CD4-positive, alpha-beta T cell treated with Interleukin-17A for 4 hours (primary cell): ENCODE measurements around the gene CLEC7A.
A peak's percentile ranks its signal among the peaks of the same experiment; 100 is the strongest.

ENCODE experiments used
- DNase-seq: peaks from one replicate; pipeline ENCODE4 v3.0.0-alpha.2; 2020; ENCODE audit warnings: mixed read lengths

Gene CLEC7A

DNA sequence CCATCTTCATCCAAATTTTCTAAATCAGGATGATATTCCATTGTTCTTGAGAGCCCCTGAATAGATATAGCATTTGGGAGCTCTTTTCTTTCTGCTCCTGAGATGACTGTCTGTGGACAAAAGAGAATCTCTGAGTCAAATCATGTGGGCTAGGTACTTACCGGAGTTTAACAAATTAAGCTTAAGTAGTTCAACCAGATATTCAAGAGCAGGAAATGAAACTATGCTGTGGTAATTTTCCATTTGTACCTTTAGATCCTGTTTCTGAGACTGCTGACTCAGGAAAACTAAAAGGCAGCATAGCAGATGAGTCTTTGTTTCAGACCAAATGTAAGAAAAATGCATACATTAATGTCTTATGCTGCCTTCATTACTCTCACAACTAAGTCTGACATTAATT is at the start of gene CLEC7A:
Gene CLEC7A (minus strand): TSS at position 158 of the 400 bp plus-strand sequence. CDS start 117 bp downstream, at position 41.
- DNase-seq = no peak

DNA sequence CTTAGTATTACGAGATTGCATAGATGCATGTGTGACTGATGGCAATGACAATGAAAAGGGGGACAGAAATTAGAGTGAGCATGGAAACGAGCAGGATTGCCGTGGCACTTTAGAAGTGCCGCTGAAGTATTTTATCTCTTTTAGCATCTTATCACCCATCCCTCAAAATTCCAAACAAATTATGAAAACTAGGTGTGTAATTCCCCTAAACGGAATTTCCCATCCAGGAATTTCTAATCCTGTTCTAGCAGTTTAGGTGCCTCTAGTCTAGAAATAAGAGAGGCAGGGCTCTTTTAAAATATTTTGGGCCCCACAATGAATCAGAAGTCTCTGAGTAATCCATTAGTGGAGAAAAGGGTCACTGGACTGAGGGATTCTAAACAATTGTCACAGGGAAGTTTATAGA is 49.8 kb upstream of the CLEC7A start:
- DNase-seq = no peak

DNA sequence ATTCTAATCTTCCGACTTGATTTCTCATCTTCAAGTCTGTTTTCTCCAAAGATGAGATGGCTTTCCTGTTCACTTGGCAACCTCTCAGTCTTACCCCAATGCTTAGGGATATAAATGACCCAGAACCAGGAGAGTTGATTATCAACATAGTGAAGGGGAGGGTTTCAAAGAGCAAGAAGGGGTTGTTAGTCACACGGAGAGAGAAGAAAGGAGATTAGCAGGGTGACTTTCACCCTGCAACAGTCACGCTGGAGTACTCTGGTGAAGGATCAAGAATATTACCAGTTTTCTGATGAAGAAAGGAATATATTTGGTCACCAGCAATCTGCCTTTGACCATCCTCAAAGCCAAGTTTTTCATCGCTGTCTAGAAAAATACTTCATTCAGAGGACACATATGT is 48.8 kb upstream of the CLEC7A start, which contains the start of gene TMEM52B:
Gene TMEM52B (plus strand): TSS at position 212 of the 400 bp plus-strand sequence. CDS start 543 bp downstream, outside the sequence.
- no peak for DNase-seq

DNA sequence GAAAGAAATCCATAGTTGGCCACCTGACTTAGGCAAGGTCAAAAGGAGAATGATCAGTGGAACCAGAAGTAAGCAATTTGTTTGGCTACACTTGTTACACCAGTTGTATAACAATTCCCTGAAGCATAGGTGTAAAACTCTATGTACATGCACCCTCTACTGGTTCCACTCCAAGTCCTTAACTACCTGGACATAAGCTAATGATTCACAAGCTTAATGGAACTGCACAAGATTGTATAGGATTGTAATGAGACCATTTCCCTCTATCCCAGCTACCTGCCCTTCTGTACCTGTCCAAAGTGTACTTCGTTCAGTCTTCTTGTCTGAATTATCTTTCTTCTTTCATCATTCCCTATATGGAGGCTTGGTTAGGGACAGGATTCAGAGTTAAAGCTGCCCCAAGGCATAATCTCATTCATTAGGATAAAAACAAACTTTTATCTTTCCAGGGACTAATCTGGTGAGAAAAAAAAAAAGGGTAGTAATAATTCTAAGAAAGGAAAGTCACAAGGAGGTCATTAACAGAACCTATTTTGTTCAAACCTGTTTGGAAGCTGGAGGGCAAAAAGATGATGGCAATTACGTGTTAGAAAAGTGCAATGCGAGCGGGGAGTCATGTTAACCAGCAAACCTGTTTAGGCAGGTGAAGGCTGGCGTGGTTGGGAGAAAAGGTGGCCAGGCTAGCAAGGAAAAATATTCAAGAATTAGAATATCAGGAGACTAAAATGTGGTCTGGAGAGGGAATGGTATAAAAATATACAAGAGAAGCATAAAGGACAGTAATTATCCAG is 46.0 kb upstream of the CLEC7A start:
- DNase-seq = no peak

DNA sequence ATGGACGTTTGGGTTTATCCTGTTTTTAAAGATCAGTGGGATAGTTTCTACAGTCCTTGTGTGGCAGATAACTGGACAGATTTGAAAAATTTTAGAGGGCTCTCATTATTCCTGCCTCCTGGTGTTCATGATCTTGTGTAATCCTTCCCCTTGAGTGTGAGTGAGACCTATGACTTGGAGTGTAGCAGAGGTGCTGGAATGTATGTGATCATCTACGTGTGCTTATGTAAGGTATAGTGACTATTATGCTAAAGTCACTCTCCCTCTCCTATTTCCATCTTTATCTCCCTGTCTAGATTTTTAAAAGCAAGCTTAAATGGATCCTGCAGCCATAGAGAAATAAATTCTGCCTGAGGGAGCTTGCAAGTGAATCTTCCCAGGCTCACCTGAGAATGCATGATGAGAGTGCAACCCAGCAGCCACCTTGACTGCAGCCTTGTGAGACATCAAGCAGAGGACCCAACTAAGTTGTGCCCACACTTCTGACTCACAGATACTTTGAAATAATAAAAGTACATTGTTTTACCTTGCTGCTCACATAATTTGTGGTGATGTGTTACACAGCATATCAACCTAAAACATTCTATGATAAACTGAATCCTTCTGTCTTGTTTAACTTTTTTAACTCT is 45.1 kb upstream of the CLEC7A start:
- DNase-seq = no peak

DNA sequence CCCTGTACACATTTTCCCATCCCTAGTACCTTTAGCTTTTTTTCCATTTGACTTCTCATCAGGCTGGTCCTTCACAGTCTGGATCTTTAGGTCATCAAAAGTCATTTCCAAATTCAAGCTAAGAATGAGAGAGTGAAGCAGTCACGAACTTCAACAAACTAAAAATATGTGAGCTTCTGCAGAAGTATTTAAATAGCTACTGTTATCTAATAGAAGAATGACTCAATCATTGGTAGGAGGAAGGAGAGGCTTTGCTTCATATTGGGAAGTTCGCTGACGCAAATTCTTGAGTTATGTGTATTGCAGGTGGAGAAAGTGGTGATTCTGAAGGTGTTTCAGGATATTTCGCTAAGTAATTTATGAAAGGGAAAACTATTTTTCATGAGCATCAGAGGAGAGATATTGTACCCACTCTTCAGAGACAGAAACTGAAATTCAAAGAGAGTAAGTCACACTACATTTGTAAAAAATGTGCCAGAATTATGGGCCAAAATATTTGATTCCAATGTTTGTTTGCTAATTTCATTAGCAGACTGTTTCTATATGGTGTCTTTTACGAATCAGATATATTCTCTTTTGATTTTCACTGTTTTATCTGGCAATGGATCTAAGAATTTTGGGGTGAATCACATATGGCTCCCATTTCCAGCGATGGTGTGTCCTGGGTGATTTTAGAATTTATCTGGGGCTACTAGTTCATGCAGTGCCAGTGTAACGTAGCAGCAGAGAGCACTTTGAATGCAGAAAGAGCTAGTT is 42.2 kb upstream of the CLEC7A start, which contains the start of gene OLR1:
Gene OLR1 (minus strand): TSS at position 160 of the 756 bp plus-strand sequence. CDS start 55 bp downstream, at position 105.
- no peak for DNase-seq

DNA sequence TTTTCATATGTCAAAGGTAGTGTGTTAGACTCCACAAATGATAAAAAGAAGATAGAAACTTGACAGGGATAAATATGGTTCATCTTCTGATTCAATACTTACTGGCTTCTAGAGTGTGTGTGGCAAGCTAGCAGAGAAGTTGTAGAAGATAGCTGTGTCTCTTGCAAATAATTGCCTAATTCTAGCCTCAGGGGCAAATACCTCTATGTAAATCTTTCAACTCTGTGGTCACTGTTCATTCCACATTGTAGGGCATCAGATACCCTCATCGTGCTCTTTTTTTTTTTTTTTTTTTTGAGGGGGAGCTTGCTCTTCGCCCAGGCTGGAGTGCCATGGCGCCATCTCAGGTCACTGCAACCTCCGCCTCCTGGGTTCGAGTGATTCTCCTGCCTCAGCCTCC is 40.2 kb upstream of the CLEC7A start:
- DNase-seq = no peak

DNA sequence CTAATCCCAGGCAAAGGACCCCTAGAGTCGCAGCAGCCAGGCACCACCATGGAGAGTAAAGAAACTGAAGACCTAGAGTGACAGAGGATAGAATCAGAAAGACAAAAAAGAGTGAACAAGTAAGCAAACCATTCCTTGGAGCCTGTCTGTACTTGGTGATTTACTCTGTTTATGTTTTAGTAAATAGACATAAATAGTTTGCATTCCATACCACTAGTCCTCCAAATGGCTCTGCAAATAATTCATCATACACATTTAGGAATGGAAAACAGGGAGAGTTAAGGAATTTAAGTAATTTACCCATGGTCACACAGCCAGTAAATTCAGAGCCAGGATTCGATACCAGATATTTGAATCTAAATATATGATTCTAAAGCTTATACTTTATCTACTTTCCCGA is 39.1 kb upstream of the CLEC7A start:
- no peak for DNase-seq

DNA sequence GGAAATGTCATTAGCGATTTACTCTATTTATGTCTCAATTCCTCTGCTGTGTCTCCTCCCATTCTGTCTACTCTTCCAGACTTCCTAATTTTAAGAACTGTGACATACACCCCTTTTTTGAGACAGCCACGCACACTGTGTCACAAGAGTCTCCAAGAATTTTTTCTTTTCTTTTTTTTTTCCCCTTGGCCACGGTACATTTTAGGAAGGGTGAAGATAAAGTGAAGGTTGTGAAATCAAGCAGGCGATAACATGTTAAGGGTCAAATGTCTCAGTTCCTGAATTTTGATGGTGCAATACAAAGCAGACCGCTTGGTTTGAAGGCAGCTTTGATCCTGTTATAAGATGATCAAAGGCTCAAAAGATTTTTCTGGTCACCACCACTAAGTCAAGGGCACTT is 37.6 kb upstream of the CLEC7A start:
- DNase-seq = no peak

DNA sequence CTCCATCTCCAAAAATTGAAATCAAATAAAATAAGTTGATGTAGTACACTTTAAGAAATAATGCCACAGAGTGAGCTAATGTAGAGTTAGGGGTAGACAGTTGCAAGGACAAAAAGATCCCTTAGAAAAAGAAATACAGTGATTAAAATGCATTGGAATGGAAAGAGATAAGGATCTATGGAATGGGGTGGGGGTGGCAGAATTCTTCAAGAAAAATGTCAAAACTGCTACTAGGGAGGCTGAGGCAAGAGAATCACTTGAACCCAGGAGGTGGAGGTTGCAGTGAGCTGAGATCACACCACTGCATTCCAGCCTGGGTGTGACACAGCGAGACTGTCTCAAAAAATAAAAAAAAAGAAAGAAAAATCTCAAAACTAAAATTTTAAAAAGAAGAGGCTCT is 35.4 kb upstream of the CLEC7A start:
- no peak for DNase-seq

DNA sequence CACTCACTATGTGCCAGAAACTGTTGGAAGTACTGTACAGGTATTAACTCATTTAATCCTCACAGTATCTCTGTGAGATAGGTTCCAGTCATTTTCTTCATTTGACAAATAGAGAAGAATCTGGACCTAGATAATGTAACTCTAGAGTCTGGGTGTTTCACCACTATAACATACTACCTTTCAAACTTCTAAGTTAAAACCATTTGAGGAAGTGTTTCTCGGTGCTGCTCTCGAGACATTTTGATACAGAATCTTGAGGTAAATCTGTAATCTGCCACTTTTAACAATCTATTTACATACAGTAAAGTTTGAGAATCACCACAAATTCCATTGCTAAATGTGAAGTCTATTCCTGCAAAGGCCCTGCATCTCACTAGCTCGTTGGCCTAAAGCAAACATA is 33.1 kb upstream of the CLEC7A start:
- no peak for DNase-seq

DNA sequence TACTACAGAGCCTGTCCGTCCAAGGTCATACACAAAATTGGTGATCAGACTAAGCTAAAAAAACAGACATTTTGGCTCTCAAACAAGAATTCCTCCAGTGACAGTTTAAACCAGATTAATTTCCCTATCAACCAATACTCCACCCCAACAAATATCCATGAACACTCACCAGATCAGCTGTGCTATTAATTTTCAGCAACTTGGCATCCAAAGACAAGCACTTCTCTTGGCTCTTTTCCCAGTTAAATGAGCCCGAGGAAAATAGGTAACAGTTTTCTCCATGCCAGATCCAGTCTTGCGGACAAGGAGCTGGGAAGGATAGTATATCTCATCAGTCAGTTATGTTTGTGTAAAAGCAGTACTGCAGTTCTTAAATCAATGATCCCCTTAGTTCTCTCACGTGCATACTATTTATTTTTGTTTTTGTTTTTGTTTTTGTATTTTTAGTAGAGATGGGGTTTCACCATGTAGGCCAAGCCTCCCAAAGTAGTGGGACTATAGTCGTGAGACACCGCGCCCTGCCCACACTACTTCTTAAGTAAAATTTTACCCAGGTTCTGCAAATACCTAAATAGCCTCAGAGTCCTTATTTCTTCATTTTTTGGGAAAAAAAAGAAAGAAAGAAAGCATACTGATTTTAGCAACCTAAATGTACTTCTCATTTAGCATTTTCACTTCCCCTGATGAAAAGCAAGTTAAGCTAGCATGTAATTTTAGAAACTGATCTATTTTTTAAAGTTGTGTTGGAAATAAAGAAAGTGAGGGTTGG is 30.8 kb upstream of the CLEC7A start:
- no peak for DNase-seq

DNA sequence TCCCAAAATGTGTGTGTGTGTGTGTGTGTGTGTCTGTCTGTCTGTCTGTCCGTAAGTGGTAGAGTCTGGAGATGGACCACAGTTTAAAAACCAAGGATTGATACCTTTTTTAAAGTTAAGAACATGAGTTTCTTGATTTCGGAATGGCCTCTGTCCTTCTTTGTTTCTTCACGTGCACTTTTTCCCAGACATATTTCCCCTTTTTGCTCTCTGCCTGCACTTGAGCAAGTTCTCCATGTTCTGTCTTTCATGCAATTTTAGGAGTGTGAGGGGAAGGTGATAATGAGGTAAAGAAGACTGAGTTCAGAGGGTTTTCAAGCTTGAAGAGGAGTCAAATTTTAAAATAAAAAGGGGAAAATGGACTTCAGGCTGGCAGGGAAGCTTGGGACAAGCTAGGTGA is 29.3 kb upstream of the CLEC7A start:
- DNase-seq = no peak

DNA sequence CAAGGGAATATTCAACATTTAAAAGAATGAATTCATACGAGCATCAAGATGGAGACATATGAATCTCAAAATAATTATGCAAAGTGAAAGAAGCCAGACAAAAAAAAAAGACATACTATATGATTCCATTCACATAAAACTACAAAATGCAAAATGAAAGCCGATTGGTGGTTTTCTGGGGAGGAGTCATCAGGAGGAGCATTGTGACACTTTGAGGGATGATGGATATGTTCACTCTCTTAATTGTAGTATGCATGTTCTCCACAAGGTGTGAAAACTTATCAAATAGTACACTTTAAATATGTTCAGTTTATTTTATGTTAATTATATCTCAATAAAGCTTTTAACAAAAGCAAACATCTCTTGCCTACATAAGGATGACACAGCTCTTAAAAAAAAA is 28.4 kb upstream of the CLEC7A start:
- DNase-seq = no peak

DNA sequence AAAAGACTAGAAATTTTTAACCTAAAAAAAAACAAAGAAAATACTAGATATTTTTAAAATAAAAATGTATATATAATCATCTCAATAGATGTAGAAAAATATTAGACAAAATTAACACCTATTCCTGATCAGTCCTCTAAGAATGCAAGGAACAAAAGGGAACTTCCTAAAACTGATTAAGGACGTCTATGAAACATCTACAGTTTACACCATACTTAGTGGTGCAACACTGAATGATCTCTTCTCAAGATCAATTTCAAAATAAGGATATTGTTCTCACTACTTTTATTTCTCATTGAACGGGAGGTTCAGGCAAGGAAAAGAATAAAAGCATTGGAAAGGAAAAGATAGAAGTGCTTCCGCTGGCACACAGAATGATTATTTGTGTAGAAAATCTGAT is 26.0 kb upstream of the CLEC7A start:
- no peak for DNase-seq

DNA sequence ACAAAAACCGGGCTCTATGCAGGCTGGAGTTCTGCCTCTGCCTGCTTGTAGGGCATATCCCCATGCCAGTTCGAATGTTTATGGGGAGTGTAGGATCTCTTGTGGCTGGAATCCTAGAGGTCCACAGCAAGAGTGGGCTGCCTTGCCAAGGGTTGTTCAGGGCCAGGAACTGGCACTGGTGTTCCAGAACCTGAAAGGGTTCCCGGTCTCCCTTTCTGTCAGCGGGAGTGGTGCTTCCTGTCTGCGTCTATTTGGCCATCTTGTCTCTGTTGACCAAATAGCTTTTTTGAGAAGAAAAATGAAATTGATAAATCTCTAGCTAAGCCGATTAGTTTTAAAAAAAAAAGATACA is 24.1 kb upstream of the CLEC7A start:
- DNase-seq = no peak

DNA sequence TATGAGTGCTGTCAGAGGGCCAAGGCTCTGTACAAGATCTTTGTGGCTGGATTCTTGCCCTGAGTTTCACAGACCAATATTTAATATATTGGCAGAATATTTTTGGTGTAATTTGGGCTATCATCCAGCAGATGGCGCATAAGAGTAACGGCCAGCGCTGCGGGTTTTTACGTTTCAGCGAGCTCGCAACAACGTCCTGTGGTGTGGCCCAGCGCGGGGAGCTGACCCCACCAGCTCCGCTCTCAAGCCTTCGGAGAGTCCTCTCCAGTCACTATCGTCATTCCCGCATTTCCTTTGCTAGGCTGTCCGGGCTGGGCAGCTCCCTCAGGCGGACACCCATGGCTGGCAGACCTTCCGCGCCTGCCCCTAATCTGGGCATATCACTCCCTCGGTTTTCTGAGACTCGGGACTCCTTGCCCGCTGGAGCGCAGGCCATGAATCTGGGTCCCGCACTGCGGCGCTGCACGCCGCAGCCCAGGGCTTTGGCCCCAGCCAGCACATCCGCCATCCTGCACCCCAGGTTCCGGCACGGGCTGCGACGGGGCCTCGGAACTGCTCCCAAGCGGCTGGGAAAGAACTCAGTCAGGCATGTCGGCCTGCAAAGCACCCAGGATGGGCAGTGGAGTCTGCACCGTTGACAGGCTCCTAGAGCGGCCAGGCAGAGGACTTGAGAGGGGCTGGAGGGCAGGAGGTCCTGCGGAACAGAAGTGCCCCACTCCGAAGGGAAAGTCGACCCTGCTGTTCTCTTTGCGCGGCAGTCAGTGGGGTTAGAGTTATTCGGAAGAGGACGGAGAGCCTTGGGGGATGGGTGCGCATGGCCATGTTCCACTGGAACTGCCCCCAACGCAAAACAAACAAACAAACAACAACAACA is 23.5 kb upstream of the CLEC7A start:
- peak; percentile 64 for DNase-seq

DNA sequence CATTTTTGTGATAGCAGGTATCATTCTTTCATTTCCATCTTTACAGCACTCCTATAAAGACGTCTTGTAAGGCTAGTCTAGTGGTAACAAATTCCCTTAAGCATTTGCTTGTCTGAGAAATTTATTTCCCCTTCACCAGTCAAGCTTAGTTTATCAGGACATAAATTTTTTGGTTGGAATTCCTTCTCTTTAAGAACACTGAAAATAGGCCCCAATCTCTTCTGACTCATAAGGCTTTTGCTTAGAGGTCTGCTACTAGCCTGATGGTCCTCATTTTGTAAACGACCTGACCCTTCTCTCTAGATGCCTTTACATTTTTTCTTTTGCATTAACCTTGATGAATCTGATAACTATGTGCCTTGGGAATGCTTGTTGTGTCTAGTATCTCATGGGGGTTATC is 21.6 kb upstream of the CLEC7A start:
- no peak for DNase-seq

DNA sequence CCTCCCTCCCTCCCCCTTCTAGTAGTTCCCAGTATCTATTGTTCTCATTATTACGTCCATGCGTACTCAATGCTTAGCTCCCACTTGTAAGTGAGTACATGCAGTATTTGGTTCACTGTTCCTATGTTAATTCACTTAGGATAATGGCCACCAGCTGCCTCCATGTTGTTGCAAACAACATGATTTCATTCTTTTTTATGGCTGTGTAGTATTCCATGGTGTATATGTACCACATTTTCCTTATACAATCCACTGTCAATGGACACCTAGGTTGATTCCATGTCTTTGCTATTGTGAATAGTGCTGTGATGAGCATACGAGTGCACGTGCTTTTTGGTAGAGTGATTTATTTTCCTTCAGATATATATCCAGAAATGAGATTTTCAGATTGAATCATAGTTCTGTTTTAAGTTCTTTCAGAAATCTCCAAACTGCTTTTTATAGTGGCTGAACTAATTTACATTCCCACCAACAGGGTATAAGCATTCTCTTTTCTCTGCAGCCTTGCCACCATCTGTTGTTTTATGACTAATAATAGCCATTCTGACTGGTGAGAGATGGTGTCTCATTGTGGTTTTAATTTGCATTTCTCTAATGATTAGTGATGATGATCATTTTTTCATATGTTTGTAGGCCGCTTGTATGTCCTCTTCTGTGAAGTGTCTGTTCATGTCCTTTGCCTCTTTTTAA is 17.9 kb upstream of the CLEC7A start:
- DNase-seq = no peak

DNA sequence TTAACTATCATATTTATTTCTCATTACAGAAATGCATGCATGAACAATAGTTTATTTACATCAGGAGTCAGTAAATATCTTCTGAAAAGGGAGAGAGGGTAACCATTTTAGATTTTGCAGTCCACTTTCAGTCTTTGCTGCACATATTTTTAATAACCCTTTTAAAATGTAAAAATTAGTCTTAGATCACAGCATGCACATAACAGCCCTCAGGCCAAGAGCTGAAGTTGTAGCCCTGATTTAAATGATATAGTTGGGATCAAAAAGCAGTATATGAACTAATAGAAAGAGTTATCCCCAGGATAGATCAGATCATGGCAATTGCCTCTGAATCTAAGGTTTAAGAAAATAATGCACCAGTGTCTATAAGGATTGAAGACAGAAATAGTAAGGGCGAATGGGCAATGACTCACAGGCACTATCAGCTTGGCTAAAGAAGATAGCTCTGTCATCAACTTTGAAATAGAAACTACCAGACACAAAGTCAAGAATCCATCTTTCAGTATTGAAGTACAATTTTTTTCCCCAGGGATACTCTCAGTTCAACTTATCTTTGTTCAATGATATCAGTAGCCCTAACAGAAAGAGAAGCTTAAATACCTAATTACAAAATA is 13.1 kb upstream of the CLEC7A start:
- DNase-seq = no peak

DNA sequence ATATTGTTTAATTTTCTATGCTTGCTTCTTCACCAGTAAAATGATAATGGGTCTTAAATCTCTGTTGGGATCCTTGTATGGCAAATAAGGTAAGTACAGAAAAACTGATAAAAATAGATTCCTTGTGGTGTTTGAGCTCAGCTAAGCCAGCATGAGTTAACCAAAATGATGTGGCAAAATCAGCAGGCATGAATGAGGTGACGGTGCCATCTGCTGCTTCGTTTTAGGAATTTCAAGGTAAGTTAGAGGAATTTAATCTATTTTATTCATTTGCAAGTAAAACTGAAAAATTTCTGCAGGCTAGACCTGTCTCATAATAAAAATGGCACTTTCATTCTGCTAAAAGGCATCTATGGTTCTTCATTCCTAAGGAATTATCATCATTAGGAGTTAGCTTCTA is 10.0 kb upstream of the CLEC7A start:
- peak; percentile 51 for DNase-seq
